Tibial nerve (tissue), 4 donors: ENCODE measurements around the gene RFFL.

Experiments
- EP300 ChIP-seq, 2 donors: sonication (generic); formaldehyde crosslinking; IDR thresholded peaks; one replicate each; pipeline ENCODE4 v1.6.1; 2017; ENCODE audit warnings: antibody characterized with exemption in 2 of 2, mild to moderate bottlenecking in 1 of 2
- POLR2A ChIP-seq, 2 donors: fragments of 450-650 bp; IDR thresholded peaks; one replicate each; pipeline ENCODE4 v1.6.1; 2017; ENCODE audit warnings: antibody characterized with exemption in 2 of 2, mild to moderate bottlenecking in 2 of 2, moderate library complexity in 2 of 2
- TF ChIP-seq, protein P1 (sequence below), 5 experiments: fragments of 200-600 bp in 3 of 5; fragments of 450-650 bp in 2 of 5; sonication (generic) in 3 of 5; IDR thresholded peaks; one replicate each; pipeline ENCODE4 v1.5.1; 2016 to 2019; ENCODE audit warnings: antibody characterized with exemption in 5 of 5, mild to moderate bottlenecking in 3 of 5, moderate library complexity in 2 of 5

DNA sequence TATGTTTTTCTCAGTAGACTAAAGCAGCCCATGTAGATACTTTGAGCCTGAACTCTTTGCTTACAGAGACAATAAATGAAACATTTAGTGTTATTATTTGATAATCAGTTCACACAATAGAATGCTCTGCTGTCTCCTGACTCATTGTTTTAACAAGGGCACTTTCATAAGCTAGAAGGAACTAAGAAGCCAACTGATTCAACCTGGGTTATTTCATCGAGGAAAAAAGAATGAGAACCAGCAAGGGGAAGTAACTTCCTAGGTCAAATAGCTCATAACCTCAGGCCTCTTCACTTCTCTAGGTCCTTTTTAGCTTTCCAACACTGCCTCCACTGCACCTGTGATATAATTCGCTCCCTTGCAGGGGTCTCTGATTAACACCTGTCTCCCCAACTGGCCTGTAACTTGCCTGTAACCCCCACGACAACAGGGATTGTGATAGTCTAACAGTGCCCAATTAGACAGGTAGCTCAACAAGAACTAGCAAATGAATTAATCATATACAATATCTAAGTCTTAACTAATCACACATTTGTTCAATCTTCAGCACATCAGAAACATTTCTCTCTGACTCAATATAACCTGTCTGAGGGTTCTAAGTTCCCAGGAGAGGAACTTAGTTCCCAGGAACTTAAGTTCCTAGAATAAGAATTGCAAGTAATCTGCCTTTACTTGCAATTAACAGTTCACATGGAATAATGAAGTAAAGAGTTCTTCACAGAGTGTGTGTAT, 34.8 kb downstream of the RFFL start:
- TF ChIP-seq, protein P1, sequence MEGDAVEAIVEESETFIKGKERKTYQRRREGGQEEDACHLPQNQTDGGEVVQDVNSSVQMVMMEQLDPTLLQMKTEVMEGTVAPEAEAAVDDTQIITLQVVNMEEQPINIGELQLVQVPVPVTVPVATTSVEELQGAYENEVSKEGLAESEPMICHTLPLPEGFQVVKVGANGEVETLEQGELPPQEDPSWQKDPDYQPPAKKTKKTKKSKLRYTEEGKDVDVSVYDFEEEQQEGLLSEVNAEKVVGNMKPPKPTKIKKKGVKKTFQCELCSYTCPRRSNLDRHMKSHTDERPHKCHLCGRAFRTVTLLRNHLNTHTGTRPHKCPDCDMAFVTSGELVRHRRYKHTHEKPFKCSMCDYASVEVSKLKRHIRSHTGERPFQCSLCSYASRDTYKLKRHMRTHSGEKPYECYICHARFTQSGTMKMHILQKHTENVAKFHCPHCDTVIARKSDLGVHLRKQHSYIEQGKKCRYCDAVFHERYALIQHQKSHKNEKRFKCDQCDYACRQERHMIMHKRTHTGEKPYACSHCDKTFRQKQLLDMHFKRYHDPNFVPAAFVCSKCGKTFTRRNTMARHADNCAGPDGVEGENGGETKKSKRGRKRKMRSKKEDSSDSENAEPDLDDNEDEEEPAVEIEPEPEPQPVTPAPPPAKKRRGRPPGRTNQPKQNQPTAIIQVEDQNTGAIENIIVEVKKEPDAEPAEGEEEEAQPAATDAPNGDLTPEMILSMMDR (IDR thresholded peaks at IDR 0.05), result no peak
- TF ChIP-seq POLR2A (IDR thresholded peaks at IDR 0.05) (no peak), EP300 (IDR thresholded peaks at IDR 0.05) (no peak)
